ENCODE data around the gene TLK2.
"Not testable (repeated sequence)": the region's sequence is repeated elsewhere in the genome, so short reads cannot be mapped to it uniquely, and the experiment has no call there.

Gene TLK2

DNA sequence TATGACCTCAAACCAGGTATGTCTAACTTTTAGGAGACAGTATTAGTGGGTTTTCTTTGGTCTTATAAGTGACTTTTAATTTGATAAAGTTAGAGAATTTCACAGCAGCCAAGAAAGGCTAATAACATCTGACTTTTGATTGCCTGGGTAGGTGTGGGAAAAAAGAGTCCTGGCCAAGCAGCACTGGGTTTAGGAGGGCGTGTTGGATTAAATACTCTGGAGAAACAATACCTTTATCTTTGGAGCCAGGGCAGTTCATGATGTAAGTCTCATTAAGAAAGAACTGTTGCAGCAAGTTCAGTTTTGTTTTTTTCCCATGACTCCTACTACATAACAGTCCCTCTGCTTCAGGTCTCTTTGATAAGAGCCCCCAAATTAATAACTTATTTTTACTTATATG, 122.2 kb downstream of the TLK2 start:
- no peak for DNase-seq

DNA sequence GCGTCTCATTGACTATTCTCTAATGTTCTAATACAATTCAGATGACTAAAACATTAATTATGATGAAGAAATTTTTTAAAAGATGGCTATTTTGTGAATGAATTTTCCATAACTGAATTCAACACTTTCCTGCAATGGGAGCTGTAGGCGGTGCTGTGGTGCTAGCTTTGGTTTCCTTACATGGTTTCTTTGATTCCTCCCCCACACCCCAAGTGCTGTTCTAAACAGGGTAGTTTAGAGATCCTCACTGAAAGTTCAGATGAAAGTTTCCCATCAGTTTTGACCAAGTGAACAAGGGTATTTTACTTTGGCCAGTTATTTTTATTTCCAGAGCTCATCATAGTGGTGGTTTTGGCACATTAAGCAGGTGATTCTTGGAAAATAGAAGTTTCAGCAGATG, 122.8 kb downstream of the TLK2 start:
- no peak for DNase-seq

DNA sequence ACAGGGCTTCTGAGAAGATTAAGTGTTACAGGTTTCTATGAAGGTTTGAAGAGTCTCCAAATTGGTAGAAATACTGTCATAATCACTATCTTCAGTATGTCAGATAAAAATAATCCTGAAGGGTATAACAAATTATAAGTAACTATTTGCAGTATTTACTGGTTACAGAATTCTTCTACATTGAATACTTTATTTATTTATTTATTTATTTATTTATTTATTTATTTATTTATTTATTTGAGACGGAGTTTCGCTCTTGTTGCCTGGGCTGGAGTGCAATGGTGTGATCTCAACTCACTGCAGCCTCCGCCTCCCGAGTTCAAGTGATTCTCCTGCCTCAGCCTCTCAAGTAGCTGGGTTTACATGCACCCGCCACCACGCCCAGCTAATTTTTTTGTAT, 125.2 kb downstream of the TLK2 start:
- DNase-seq = not testable (repeated sequence)

DNA sequence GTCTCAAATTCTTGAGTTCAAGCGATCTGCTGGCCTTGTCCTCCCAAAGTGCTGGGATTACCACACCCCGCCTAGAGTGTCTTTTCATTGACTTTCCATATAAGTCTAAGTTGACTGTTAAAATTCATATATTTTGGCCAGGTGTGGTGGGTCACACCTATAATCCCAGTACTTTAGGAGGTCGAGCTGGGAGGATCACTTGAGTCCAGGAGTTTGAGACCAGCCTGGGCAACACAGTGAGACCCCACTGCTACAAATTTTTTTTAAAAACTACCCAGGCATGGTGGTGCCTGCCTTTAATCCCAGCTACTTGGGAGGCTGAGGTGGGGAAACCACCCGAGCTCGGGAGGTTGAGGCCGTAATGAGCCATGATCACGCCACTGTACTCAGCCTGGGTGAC, 127.0 kb downstream of the TLK2 start:
- no peak for DNase-seq

DNA sequence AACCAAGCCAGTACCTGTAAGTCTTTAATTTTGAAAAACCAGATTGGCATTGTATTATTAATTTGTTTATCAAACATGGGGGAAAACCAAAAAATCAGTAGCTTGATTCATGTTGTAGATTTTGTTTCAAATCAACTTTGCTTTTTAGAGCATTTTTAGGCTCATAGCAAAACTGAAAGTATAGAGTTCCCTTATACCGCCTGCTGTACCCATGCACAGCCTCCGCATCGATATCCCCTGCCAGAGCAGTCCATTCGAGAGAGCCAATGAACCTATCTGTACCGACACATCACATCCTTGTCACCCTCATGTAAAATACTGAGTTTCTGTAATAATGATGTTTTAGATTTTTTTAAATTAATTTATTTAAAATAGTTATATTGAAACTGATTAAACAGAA, 132.7 kb downstream of the TLK2 start:
- DNase-seq = no peak

DNA sequence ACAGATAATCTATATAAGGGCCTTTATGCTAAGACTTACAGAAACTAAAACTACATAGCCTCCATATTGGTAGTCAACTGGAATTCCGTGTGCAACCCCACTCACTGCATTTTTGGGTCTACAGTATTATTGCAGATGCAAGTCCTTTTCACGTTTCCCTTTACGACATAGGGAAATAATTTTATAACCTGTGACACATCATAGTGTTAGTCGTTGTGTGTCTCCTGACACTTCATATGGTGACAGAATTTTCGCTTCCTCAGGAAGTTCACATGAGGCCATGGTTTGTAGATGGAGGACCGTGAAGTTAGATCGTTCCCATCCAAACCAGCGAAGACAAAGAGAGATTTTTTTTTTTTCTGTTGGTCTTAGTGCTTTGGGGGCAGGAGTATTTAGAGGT, 133.1 kb downstream of the TLK2 start:
- no peak for DNase-seq

DNA sequence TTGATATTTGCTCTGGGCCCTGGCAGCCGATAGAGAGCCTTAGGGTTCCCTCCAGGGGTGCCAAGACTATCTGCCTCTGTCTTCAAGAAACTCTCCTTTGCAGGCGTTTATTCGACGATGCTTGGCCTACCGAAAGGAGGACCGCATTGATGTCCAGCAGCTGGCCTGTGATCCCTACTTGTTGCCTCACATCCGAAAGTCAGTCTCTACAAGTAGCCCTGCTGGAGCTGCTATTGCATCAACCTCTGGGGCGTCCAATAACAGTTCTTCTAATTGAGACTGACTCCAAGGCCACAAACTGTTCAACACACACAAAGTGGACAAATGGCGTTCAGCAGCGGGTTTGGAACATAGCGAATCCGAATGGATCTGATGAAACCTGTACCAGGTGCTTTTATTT, 133.7 kb downstream of the TLK2 start:
- DNase-seq = not testable (repeated sequence)

DNA sequence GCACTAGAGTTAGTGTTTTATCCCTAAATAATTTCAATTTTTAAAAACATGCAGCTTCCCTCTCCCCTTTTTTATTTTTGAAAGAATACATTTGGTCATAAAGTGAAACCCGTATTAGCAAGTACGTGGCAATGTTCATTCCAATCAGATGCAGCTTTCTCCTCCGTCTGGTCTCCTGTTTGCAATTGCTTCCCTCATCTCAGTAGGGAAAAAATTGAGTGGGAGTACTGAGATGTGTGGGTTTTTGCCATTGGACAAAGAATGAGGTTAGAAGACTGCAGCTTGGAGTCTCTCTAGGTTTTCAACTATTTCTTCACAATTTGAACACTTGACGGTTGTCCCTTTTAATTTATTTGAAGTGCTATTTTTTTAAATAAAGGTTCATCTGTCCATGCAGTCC, 134.5 kb downstream of the TLK2 start:
- DNase-seq = not testable (repeated sequence)

DNA sequence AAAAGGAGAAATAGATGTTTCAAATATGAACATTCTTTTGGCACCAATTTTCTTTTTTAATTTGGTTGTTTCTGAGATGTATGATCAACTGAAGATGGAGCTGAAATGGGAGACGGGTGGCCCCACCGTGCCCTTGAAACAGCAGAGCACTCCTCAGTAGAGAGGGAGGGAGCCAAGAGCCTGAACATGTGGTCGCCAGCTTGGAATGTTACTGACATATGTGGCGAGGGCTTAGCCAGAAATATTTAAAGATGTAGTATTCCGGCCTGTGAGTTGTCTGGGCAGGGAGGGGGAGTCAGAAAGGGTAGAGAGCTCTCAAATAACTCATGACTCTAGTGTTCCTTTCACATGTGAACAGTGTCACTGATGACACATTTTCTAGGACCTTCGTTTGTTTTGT, 135.5 kb downstream of the TLK2 start:
- no peak for DNase-seq

DNA sequence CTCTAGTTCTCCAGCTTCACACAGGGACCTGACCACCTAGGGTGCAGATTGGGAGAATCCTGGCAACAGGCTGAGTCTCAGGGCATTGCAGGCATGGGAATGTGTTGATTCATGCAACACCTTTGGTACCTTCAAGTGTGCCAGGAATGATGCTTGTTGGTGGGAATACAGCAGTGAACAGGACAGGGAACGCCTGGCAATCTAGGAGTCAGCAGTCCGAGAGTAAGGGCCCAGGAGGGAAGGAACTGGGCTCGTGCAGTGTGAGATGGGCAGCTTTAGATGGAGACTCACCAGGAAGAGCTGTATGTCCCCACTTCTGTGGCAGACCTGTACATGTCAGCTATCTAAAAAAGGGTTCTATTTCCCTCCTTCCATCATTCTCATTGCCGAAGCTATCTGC, 136.9 kb downstream of the TLK2 start:
- no peak for DNase-seq

DNA sequence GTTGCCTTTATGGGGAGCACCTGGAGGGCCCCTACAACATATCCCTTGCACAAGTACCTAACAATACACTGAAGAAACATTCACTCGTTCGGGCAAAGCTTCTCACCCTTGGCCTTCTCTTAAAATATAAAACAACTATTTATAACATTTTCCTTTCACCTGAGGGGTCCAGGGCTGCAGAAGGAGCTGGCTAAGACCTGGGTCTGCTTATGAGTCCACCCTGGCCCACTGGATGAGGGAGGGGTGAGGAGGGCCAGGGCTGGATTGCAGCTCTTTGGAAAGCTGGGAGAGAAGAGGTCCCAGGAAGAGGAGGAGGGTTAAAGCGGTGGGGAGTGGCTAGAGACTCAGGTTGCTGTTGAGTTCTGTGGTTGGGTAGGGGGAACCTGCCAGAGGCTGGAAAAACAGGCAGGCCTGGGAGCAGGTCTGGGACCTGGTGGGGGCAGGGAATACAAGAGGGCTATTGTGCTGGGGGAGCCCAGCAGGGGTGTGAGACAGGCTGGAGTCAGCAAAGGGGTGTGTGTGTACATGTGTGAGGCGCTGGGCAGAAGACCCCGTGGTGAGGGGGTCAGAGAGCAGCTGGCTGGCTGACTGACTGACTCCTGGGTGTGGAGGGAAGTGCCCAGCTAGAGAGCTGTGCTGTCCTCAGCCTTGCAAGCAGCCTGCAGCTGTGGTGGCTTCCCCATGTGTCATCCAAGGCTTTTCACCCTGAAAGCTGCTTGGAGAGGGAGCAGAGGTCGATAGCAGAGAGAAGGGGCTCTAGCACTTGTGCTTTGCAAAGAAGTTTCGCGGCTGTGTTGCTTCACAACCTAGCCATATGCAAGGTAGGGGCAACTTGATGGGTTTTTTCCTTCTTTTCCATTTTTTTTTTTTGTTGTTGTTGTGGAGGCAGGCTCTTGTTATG, 138.6 kb downstream of the TLK2 start:
- DNase-seq = no peak

DNA sequence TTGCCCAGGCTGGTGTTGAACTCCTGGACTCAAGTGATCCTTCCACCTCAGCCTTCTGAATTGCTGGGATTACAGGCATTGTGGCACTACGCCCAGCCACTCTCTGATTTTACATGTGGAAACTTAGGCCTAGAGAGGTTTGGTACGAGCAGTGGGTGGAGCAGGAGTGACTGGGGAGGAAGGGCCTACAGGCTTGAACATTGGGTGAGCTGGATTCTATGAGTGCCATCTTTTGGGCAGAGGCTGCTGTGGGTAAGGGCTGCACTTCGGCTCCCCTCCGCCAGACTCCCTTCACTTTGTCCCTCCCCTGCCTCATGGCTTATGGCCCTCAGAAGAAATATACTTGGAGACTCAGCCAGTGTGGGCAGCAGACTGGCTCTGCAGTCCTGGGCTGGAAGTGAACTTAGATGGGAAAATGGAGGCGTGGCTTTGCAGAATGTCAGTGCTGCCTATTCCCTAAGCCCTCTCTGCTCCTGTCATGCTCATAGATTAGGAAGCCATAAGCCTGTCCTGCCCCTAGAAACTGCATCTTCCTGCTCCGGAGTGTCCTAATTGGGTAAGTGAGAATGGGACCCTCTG, 139.4 kb downstream of the TLK2 start:
- DNase-seq = no peak

DNA sequence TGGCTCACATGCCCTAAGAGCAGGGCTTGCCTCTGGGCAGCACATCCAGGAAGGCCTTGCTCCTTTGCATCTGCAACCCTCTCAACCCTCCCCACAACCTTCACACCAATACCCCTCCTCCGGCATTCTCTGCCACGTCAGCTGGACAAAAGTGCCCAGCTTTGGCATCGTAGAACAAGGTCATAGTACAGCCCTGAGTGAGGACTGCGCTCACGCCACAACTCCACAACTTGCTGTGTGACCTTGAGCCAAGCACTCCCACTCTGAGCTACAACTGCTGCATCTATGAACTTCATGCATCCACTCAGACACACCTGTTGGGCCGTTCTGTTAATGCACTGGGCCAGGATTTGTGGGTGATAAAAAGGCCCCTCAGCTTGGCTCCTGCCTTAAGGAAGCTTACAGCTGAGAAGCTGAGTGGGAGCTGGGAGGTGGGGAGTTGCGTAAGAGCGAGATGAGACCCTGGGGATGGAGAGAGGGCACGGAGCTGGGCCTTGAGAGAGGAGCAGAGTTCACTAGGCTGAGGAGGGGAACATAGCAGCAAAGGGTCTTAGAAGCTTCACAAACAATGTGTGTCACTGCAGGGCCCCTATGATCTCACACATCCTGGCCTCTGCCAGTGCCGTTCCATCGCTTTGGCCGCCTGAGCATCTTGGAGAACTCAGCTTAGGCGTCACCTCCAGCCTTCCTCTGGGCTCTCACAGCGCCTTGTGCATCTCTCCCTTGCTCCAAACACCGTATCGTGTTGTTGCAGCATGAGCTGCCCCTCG, 140.2 kb downstream of the TLK2 start:
- no peak for DNase-seq

DNA sequence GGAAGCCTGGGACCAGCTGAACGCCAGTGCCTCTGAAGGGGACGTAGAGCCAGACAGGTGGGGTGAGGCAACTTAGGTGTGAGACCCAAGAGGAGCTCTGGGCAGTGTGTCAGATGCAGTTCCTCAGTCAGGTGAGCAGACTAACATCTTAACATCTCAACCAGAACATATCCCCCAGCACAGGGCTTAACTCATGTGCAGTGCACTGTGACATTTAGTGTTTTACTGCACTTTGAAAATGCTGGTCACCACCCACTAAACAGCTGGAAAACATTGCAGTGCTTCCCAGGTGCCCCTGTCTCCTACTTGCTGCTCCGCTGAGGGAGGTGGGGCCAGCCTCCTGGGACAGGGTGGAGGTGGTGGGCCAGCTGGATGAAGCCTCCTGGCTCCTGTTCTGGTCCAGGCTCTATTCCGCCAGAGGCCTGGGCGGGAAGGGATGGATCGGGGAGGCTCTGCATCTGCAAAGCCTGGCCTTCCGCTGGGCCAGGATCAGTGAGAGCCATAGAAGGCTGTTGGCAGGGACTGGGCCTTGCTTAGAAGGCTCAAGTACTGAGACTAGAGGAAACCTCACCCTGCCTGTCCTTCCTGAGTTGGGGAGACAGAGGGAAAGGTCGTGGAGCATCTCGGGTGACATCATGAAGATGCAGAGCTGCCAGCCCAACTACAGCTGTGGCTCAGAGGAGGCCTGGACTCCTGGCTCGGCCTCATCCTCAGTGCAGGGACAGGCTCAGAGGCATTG, 141.0 kb downstream of the TLK2 start:
- no peak for DNase-seq

DNA sequence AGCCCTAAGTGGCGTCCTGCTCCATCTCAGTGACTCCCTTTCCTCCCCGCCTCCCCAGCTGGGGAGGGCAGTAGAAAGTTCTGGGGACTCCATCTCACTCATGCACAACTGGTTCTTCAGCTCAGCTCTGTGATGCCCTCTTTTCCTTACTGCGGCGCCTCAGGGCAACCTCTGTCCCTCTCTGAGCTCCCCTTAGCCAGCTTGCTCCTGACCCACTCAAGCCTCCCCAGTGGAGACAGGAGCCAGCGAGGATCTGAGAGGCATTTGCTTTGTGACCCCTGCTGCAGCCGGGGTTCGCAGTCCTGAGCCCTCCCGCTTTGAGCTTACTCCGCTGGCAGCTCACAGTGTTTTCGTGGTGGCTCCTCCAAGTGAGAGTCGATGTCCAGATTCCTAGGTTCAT, 142.6 kb downstream of the TLK2 start:
- no peak for DNase-seq

DNA sequence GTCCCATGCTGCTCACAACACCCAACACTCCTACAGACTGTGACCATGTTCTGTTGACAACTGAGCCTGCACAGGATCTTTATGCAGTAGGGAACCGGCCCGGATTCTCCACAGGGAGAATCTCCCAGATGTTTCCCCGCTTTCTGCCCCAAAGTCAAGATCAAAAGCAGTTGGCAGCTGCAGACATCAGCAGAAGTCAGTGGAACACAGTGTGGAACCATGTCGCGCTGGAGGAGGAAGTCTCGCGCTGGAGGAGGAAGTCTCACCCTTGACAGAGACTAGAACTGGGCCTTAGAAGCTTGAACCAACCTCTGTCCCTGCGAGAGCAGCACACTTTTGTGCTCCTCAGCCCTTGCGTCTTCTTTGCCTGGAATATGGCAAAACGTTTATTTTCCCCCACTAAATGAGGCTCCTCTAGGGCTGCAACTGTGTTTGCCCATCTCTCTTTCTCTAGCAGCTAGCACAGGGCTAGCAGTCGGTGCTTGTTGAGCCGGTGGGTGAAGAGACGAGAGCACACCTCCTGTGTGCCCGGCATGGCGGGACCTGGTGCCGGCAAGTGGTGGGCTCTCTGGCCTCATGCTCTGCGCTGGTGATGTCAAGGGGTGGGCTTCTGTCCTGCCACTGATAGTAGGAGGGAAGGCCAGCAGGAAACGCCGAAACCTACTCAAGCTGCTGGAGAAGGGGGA, 146.7 kb downstream of the TLK2 start:
- DNase-seq = peak in 1 of 56 donors; percentile 13

DNA sequence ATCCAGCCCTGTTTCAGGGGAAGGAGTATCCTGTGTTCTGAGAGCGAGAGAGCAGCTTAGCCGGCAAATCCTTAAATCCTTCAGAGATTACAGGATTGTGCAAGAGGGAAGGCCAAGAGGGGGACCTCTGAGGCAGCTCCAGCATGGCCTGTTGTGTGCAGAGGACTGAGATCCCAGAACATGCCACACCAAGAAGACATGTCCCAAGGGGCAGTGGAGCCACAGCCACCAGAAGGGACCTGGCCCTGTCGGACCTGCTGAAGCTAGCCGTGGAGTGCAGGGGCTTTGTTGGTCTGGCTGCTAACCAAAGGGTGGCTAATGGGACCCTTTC, 147.2 kb downstream of the TLK2 start:
- DNase-seq = no peak

DNA sequence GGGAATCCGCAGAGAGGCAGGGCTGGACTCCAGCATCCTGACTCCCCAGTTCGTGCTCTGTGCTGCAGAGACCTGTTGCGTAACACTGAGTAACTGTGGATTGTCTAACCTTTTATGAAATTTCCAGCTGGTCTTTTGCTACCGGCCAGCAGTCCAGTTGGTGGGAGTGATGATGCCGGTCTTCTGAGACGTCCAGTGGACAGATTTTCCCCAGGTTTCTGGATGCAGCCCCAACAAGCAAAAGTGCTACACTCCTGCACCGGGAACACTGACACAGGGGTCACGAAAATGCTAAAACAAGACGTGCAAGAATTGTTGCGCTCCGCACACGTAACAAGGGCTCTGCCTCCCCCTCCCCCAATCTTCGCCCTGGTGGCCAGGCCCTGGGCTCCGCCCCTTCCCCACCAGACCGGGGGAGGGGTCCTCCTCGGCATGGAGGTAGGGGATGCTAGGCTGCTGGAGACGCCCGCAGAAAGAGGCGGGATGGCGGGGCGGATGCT, 148.1 kb downstream of the TLK2 start:
- peak in 2 of 56 donors; percentile 32 to 49 for DNase-seq

DNA sequence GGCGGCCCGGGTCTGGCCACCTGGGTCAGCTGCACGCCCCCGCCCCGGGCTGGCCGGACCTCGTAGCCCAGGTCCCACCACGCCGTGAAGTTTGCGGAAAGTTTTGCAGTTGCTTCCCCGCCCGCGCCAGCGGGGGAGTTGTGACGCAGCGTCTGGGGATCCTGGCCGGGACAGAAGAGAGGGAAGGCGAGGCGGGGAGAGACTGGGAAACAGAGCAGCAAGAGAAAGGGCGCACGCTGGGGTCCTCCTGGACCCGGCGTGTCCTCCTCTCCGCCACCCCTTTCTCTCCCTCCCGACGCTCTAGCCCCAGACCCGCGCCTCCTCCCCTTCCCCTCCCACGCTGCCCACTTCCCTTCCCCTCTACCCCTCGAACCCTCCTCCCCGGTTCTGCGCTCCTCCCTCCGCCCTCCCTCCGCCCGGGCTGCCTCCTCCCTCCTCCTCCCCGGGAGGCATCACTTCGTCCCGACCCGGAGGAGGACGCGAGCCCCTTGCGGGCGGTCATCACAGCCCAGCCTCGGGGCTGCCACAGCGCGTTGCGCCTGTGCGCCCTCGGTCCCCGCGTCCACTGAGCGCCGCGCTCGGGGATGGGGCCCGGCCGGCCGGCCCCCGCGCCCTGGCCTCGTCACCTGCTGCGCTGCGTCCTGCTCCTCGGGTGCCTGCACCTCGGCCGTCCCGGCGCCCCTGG, 148.7 kb downstream of the TLK2 start, which contains the start of gene MRC2:
Gene MRC2, plus strand, starts transcription at position 452 of the 685 bp plus-strand sequence. Its CDS starts 133 bp downstream, at position 585.
- peak in 10 of 56 donors; percentile 16 to 59 (median 28) for DNase-seq
